ENCODE data around the gene BRIP1.

GRCh38 chr17:61635913-61636432 is 227.4 kb downstream of the BRIP1 start:
- TF ChIP-seq CTCF (IDR thresholded peaks at IDR 0.05): peak; percentile 87
- no peak for TF ChIP-seq ZFX (IDR thresholded peaks at IDR 0.05; ENCODE audit: borderline replicate concordance)
